ENCODE data around the gene COX7B2.

DNA sequence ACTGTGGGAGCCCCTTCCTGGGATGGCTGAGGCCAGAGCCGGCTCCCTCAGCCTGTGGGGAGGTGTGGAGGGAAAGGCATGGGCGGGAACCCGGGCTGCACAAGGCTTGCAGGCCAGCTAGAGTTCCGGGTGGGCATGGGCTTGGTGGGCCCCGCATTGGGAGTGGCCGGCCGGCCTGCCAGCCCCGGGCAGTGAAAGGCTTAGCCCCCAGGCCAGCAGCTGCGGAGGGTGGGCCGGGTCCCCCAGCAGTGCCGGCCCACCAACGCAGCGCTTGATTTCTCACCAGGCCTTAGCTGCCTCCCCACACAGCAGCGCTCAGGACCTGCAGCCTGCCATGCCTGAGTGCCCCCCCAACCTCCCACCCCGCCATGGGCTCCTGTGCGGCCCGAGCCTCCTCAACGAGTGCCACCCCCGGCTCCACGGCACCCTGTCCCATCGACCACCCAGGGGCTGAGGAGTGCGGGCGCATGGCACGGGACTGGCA lies 78.0 kb downstream of the COX7B2 start:
- TF ChIP-seq, protein P1, sequence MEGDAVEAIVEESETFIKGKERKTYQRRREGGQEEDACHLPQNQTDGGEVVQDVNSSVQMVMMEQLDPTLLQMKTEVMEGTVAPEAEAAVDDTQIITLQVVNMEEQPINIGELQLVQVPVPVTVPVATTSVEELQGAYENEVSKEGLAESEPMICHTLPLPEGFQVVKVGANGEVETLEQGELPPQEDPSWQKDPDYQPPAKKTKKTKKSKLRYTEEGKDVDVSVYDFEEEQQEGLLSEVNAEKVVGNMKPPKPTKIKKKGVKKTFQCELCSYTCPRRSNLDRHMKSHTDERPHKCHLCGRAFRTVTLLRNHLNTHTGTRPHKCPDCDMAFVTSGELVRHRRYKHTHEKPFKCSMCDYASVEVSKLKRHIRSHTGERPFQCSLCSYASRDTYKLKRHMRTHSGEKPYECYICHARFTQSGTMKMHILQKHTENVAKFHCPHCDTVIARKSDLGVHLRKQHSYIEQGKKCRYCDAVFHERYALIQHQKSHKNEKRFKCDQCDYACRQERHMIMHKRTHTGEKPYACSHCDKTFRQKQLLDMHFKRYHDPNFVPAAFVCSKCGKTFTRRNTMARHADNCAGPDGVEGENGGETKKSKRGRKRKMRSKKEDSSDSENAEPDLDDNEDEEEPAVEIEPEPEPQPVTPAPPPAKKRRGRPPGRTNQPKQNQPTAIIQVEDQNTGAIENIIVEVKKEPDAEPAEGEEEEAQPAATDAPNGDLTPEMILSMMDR (conservative IDR thresholded peaks at IDR 0.05; ENCODE audit: low read depth, low read length) = no peak
- TF ChIP-seq EZH2 (IDR thresholded peaks at IDR 0.05; ENCODE audit: low read length, unreplicated experiment) = no peak
